HCT116 (cell line): ENCODE measurements around the gene NR2C2.

ENCODE experiments used
- CEBPB ChIP-seq: IDR thresholded peaks from 2 replicates; pipeline ENCODE4 v1.6.1; 2012; ENCODE audit warnings: low read depth
- EZH2 ChIP-seq: fragments of 200-600 bp; sonication (generic); IDR thresholded peaks from 2 replicates; pipeline ENCODE4 v1.6.1; 2017; ENCODE audit warnings: antibody characterized with exemption, mixed run types
- EZH2phosphoT487 ChIP-seq: fragments of 200-600 bp; IDR thresholded peaks from 2 replicates; pipeline ENCODE4 v1.6.1; 2018; ENCODE audit warnings: antibody characterized with exemption, borderline replicate concordance
- POLR2A ChIP-seq: IDR thresholded peaks from 2 replicates; pipeline ENCODE4 v1.7.0; 2011; ENCODE audit warnings: borderline replicate concordance; ENCODE audit not compliant: insufficient read depth, insufficient read length; ENCODE audit errors: extremely low read depth
- POLR2AphosphoS5 ChIP-seq: IDR thresholded peaks from 2 replicates; pipeline ENCODE4 v1.6.1; 2011; ENCODE audit warnings: mild to moderate bottlenecking, low read depth, low read length, moderate library complexity
- TF ChIP-seq, protein P1 (sequence below), 3 experiments: fragments of 200-600 bp in 1 of 3; sonication (generic) in 1 of 3; IDR thresholded peaks in 2 of 3; conservative IDR thresholded peaks in 1 of 3; 2 replicates each; pipeline ENCODE4 v1.5.1; 2012 to 2017; ENCODE audit warnings: low read depth in 2 of 3, low read length in 2 of 3, antibody characterized with exemption in 1 of 3, borderline replicate concordance in 1 of 3, control low read depth in 1 of 3, mild to moderate bottlenecking in 1 of 3, mixed read lengths in 1 of 3, mixed run types in 1 of 3, moderate library complexity in 1 of 3; ENCODE audit not compliant: insufficient read depth in 1 of 3
- TF ChIP-seq, protein P2 (sequence below): IDR thresholded peaks from 2 replicates; pipeline ENCODE4 v1.6.1; 2012
- TF ChIP-seq, protein P3 (sequence below): IDR thresholded peaks from 2 replicates; pipeline ENCODE4 v1.6.1; 2011; ENCODE audit warnings: mild to moderate bottlenecking, low read length, moderate library complexity; ENCODE audit not compliant: insufficient replicate concordance; ENCODE audit errors: extremely low read depth

DNA sequence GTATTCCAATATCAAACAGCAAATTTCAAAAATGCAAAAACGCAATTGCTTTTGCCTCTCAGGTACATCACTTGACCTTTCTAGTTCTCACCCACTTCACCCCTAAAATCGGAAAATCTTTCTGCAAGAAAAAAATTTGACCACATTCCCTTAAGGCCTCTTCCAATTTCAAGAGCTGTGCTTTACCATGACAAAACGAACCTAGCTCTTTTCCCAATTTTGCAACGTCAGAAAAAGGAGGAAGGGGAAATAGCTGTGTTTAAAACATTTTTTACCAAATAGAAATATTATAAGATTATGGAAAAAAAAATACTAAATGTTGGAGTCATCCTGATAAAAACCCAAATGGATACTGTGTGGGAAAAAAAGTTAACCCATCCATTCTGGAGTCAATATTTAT lies 1.1 kb upstream of the NR2C2 start:
- TF ChIP-seq, protein P1, sequence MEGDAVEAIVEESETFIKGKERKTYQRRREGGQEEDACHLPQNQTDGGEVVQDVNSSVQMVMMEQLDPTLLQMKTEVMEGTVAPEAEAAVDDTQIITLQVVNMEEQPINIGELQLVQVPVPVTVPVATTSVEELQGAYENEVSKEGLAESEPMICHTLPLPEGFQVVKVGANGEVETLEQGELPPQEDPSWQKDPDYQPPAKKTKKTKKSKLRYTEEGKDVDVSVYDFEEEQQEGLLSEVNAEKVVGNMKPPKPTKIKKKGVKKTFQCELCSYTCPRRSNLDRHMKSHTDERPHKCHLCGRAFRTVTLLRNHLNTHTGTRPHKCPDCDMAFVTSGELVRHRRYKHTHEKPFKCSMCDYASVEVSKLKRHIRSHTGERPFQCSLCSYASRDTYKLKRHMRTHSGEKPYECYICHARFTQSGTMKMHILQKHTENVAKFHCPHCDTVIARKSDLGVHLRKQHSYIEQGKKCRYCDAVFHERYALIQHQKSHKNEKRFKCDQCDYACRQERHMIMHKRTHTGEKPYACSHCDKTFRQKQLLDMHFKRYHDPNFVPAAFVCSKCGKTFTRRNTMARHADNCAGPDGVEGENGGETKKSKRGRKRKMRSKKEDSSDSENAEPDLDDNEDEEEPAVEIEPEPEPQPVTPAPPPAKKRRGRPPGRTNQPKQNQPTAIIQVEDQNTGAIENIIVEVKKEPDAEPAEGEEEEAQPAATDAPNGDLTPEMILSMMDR (IDR thresholded peaks at IDR 0.05 in 2 of 3, conservative IDR thresholded peaks at IDR 0.05 in 1 of 3; ENCODE audit: borderline replicate concordance in 1 of 3, insufficient read depth in 1 of 3, low read depth in 2 of 3, low read length in 2 of 3), result no peak
- TF ChIP-seq, protein P2, sequence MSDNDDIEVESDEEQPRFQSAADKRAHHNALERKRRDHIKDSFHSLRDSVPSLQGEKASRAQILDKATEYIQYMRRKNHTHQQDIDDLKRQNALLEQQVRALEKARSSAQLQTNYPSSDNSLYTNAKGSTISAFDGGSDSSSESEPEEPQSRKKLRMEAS, result no peak
- no peak for TF ChIP-seq POLR2A
- no peak for TF ChIP-seq EZH2phosphoT487
- TF ChIP-seq, protein P3, sequence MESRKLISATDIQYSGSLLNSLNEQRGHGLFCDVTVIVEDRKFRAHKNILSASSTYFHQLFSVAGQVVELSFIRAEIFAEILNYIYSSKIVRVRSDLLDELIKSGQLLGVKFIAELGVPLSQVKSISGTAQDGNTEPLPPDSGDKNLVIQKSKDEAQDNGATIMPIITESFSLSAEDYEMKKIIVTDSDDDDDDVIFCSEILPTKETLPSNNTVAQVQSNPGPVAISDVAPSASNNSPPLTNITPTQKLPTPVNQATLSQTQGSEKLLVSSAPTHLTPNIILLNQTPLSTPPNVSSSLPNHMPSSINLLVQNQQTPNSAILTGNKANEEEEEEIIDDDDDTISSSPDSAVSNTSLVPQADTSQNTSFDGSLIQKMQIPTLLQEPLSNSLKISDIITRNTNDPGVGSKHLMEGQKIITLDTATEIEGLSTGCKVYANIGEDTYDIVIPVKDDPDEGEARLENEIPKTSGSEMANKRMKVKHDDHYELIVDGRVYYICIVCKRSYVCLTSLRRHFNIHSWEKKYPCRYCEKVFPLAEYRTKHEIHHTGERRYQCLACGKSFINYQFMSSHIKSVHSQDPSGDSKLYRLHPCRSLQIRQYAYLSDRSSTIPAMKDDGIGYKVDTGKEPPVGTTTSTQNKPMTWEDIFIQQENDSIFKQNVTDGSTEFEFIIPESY, result no peak
- TF ChIP-seq EZH2, result no peak
- no peak for TF ChIP-seq POLR2AphosphoS5
- no peak for TF ChIP-seq CEBPB
